T-helper 2 cell treated with Interferon-gamma antibody and Interleukin-4, amounts not matched to agents 100 ng/mL and 5 ng/mL, for 36 hours (primary cell): Measurements from ENCODE around the gene TMEM168. TPM values are rescaled to one million over a fixed set of nuclear protein-coding genes. Genes with fewer than 3 reads are reported as not detected.
"Not testable (repeated sequence)": the region's sequence is repeated elsewhere in the genome, so short reads cannot be mapped to it uniquely, and the experiment has no call there.

ENCODE experiments used
- intact Hi-C: fragments of 100-400 bp; cut with micrococcal nuclease; formaldehyde crosslinking; loops from one replicate; pipeline ENCODE4 v1.15.1; 2023
- total RNA-seq: library from RNA; stranded (reverse); gene quantifications from 2 replicates; pipeline ENCODE4 v1.2.3, GENCODE V29; 2022

Gene TMEM168
- total RNA-seq, 1 donor from 2014 or later, result 18.8 TPM

DNA sequence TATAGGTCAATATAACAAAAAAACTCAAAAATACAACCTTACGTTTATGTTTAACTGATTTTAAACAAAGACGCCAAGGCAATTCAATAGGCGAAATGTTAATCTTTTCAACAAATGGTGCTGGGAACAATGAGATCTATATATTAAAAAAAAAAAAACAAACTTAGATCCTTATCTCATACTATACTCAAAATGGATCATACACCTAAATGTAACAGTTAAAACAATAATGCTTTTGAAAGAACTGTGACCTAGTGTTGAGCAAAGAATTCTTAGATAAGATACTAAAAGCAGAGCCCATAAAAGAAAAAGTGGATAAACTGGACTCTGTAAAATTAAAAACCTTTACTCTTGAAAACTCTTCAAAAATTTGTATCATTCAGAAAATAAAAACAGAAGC, 8.6 kb downstream of the TMEM168 start:
- intact Hi-C loops, result no loop called here

DNA sequence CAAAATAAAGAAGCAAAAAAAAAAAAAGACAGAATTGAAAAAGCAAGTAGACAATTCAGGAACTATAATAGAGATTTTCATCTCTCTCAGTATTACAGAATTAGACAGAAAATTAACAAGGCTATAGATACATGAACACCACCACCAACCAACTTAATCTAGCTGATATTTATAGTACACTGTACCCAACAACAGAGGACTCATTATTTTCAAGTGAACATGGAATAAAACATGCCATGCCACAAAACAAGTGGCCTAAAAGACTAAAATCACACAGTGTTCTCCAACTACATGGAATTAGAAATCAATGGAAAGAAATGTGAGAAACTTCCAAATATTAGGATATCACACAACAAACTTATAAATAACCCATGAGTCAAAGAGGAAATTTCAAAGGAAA, 9.1 kb downstream of the TMEM168 start:
- intact Hi-C loops, result no loop called here

DNA sequence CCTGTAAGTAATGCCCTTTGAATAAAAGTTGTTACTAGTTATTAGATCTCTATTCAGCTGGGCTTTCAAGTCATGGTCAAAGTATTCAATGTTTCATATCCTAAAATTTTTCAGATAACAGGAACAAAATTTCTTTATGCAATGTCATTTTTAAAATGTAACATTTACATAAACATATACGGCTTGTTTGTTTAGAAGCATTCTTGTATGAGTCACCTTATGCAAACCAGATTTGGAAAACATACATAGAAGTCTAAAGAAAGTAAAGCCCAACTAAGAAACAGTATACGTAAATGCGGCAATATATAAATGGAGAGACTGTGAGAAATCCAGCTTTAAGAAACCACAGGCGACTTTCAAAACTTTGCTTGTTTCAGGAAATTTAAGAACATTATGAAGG, 10.5 kb downstream of the TMEM168 start:
- intact Hi-C loops, result no loop called here

DNA sequence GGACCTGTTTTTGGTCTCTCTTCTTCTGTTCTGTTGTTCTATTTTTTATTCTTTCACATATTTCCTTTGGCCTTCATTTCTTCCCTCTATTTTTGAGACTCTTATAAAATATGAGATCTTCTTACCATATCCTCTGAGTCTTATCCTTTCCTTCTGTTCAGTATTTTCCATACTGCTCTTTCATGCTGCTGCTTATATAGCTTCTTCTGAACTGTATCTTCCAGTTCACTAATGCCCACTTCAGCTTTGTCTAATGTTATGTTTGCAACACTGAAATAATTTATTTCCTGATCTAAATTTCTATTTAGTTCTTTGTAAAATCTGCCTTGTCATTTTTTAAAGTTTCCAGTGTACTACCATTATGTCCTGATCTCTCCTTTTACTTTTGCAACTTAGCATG, 12.8 kb downstream of the TMEM168 start:
- intact Hi-C loops, result no loop called here

DNA sequence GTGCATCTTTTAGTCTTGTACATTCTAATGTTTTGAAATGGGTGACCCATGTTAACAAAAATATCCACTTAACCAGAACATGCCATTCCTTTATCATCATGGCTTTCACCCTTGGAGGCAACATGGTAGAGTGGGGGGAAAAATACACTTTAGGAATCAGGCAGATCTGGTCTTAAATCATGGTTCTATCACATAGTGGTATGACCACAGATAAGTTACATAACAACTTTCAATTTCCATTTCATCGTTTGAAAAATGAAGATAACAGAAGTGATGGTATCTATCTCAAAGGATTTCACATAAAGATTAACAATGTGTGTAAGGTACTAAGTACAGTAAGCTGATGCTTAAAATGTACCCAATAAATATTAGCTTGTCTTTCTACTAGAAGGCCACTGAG, 19.0 kb downstream of the TMEM168 start:
- intact Hi-C loops, result no loop called here

DNA sequence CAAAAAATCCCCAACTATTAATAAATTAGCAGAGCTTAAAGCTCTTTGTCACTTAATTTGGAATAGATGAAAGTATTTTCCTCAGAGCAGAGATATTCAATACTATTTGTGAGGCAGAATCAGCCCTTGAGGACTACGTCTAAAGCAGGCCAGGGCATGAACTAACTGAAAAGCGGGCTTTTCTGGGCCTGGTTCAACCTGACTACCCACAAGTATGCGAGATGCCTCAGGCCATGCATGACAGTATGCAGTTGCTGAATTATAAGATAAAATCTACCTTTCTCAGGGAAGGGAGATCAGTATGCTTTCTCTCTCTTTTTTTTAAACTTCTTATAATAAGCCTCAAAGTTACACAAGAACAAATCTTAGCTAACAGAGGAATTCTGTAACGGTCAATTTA, 20.1 kb downstream of the TMEM168 start:
- intact Hi-C loops, result no loop called here

DNA sequence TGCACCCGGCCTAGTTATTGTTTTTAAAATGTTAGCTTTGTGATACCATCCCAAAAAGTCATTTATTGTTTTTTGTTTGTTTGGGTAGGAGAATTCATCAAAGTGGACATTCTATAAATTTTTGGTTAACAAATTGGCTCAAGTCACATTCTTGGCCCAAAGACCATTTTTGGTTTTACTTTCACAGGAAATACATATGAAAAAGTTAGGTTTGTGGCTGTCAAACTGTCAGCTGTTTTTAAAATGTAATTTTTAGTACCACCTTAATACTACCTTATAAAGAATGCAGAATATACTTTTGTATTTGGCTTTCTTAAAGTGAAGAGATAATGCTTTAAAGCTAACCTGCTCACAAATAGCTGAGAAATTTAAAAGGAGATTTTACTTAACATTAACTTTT, 25.1 kb downstream of the TMEM168 start:
- intact Hi-C loops, result no loop called here

DNA sequence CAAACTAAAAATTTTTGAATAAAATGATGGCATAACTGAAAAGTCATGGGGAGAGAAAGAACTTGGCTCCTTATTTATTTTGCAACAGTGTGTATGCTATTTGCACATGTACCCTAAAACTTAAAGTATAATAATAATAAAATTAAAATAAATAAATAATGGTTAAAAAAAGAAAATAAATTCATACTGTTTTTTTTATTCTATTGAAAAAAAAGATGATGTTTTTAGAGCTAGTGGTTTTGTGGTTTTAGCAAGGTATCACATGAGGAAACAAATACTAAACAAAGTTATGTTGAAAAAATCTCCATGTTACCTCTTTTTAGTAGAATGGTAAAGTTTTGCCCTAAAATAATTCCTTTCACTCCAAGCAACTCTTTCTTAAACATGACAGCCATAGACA, 26.2 kb downstream of the TMEM168 start:
- intact Hi-C loops, result no loop called here

DNA sequence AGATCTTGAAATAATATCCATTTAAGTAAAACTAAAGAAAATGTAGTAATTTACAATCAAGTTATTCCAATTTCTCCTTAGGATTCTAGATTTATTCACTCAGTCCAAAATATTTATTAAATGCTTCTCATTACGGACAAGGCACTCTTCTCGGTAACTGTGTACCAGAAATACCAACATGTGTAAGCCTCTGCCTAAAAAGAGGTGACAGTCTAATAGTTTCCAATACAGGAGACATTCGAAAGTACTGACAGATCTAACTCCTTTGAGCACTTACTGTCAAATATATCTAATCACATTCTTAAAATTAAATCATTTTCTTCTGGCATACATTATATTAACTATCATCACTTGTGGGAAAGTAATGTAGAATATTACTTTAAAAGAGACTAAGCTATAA, 26.9 kb downstream of the TMEM168 start:
- intact Hi-C loops, result no loop called here

DNA sequence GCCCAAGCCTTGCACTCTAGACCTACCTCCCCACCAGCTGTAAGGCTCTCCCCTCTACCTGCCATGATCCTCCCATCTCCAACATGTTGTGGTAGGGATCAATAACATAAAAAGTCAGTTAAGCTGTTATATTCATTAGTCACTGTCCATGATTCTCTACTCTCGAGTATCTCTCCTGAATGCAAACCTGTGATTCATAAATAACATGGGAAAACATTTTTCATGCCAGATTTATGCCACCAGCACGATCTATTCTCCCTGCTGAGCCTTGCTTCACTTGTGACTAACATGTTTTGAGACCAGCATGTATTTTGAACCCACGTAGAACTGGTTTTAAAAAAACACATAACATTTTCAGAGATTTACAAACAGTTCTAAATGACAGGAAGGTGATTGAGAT, 30.3 kb downstream of the TMEM168 start:
- intact Hi-C loops, result no loop called here

DNA sequence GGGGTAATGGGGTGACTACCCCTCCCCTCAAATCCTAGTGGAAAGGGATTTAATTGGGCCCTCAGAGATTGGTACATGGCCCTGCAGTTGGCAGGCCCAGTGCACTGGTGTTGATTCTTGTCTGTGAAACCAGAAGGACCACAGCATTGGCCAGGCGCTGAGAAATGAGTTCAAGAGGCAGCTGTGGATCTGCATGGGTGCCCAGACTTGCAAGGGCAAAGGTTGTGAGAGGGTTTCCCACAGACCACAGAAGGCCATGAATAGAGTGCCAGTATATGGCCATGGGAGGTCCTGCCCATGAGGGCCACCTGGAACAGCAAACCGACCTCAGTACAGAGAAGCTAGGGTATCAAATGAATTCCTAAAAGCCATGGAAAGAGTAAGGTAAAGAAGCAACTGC, 32.9 kb downstream of the TMEM168 start:
- intact Hi-C loops, result no loop called here

DNA sequence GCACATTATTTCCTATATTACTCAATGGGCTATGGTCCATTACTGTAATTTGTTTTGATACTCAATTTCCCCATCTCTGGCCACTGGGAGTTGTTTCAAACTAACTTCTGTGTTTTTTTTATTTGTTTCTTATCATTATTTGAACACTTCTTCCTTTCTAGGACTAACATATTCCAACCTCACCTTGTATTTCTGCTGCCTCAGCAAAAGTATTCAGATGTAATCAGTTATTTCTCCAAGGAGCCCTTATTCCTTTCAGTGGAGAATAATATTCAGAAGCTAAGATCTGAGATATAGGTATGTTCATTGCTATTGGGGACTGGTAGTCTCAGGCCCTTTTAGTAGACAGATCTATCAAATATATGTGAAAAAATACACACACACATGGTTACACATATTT, 36.9 kb downstream of the TMEM168 start:
- intact Hi-C loops, result loop anchor here (5.0 kb wide), 1 partner anchor 114 kb away; no protein-coding TSS in a partner anchor

DNA sequence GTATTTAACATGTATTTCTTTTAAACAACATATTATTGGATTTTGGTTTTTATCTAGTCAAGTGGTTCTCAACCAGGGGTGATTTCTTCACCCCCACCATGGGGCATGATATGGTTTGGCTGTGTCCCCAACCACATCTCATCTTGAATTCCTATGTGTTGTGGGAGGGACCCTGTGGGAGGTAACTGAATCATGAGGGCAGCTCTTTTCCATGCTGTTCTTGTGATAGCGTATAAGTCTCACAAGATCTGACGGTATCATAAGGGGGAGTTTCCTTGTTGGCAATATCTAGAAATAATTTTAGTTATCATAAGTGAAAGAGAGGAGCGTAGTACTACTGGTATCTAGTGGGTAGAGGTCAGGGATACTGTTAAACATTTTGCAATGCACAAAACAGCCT, 37.6 kb downstream of the TMEM168 start:
- intact Hi-C loops, result loop anchor here (5.0 kb wide), 1 partner anchor 115 kb away; no protein-coding TSS in a partner anchor

DNA sequence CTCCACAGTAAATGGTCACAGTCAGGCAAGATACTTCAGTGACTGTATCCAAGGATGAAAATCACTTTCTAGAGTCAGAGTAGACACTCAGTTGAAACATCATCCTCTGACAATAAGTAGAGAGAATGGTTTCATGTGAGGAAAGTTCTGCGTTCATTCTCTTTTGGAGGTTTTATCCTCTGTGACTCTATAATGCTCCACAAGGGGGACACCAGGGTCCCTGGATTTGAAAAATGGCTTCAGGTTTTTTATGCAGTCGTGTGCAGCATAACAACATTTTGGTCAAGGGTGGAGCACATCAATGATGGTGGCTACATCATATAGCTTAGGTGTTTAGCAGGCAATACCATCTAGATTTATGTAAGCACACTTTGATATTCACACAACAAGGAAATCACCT, 40.4 kb downstream of the TMEM168 start:
- intact Hi-C loops, result loop anchor here (5.0 kb wide), 1 partner anchor 118 kb away; no protein-coding TSS in a partner anchor

DNA sequence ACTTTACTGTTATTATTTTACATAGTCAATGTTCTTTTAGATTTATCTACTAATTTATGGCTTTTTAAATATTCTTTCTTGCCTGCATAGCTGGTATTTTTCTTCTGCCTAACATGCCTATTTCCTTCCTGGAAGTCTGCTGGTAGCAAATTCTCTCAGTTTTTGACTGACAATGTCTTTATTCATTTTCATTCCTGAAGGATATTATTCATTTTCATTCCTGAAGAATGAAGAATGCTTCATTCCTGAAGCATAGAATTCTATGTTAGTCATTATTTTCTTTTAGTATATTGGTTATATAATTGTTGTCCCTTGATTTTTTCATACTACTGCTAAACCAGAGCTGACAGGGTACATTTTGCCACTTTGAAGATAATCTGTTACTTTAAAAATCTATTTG, 41.8 kb downstream of the TMEM168 start:
- intact Hi-C loops, result no loop called here

DNA sequence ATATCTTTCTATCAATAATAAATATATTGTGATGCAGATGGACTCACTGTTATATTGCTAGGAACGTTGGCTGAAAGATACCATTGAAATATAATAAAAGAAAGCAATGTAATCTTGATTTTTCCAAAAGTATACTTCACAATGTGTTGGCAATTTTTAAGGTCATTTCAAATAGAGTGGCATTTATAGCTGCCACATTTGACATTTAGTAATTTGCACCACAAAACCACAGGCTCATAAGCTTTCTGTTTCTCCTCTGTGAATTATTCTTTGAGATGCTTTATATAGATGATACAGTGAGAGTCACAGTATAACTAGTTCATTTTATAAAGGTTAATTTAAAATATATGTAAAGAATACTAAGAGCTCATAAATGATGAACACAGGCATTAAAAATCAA, 44.6 kb downstream of the TMEM168 start:
- intact Hi-C loops, result no loop called here

DNA sequence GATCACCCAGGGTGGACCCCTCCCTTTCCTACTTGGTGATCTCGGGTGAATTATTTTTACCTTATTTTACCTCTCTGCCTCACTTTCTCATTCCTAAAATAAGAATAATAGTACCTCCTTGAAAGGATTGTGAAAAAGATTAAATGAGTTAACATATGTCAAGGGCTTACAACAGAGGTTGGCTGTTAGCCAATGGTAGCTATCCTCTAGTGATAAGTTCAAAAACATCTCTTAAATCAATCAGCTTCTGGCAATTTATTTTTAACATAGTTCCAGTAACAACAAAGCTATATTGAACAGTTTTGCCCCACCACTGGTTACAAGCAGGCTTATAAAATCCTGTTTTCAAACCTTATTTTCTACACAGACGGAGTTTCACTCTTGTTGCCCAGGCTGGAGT, 45.4 kb downstream of the TMEM168 start:
- intact Hi-C loops, result no loop called here

DNA sequence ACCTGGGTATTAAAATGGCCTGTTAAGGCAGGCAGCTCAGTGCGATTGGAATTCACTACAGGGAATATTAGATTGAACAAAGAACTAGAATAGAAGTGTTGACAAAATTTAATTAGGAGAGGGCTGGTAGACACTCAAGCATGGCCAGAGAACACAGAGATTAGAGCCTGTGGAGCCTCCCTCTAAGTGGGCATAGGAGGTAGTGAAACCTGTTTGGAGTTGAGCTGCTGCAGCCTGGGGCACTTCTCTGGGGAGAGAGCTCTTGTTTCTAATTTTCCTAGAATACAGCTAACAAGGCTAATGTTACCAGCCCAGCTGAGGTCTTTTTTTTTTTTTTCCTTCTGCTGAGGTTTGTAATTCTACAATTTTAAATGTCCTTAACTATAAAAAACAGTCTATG, 46.4 kb downstream of the TMEM168 start:
- intact Hi-C loops, result no loop called here

DNA sequence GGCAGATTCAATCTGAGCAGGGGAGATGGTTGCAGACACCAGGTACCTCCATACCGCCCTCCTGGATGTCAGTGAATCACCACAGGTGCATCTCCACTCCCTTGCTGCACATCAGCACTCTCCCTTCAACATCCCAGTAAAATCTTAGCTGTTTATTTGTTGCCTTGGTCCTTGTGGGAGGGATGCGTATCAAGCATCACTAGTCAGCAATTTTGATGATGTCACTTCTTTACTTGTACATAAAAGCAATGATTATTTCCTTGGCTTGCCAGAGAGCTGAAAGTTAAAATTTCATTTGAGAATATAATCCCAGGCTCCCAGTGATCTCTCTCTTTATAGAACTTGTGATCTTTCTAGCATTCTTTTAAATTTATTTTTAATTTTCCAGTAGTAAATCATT, 49.5 kb downstream of the TMEM168 start:
- intact Hi-C loops, result no loop called here

DNA sequence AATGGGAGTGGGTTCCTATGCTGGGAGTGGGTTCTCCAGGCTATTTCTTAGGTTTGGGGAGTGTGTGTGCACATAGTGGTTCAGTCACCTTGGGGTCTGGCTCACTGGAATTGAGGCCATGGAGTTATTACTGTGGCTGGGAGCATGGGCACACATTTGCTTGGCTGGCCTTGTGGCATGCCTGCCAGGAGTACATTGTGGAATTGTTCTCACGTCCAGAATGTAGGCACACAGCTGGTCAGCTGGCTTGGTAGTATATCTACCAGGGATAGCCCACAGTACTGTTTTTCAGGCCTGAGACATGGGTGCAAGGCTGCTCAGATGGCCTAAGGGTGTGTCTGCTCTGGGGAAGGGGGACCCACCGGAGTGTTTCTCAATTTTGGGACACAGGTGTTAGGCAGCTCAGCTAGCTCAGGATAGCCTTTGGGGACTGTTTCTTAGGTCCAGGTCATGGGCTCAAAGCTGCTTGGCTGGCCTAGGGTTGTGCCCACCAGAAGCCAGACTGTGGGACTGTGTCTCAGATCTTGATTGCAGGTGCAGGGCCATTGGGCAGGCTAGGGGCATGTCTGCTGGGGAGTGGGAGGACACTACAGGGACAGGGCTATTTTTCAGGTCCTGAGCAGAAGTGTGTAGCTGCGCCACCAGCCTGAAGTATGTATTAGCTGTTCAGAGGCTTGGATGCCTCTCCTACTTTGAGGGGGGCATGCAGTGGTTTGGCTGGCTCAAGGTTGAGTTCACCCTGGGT, 50.6 kb downstream of the TMEM168 start:
- intact Hi-C loops, result no loop called here

DNA sequence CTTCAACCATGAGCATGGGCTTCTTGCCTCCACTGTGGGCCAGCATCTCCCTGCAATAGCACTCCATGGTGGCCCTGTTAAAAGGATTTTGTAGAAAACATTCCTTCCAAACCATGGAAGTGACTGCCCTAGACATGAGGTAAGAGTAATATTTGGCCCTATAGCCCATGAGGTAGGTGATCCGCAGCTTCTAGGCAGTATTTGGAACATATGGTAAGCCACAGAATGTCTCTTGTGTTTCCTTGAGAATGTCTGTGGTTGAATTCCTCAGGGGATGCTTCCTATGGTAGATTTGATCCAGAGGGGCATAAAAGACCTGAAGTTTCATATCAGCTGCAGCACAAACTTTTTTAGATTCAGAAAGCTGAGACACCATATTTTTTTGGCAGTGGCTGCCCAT, 54.9 kb downstream of the TMEM168 start:
- intact Hi-C loops, result no loop called here

DNA sequence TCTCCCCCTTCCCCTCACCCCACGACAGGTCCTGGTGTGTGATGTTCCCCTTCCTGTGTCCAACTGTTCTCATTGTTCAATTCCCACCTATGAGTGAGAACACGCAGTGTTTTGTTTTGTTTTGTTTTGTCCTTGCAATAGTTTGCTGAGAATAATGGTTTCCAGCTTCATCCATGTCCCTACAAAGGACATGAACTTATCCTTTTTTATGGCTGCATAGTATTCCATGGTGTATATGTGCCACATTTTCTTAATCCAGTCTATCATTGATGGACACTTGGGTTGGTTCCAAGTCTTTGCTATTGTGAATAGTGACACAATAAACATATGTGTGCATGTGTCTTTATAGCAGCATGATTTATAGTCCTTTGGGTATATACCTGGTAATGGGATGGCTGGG, 58.9 kb downstream of the TMEM168 start:
- intact Hi-C loops, result not testable (repeated sequence)

DNA sequence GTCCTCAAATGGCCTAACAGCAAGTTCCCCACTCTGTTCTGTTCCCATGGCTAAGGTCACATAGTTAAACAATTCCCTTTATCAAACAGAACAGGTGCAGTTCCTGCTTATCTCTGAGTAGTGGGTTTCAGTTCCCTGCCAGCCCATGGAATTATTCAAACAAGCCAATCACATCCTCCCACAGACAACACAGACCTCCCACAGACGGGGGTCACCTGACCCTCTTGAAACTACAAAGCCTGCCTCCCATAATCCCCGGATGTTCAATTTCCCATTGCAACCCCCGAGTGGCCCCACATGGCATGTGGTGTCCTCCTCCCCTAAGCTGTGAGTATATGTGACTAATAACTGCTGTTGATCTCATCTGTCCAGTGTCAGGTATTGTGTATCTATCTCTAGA, 64.1 kb downstream of the TMEM168 start:
- intact Hi-C loops, result no loop called here

DNA sequence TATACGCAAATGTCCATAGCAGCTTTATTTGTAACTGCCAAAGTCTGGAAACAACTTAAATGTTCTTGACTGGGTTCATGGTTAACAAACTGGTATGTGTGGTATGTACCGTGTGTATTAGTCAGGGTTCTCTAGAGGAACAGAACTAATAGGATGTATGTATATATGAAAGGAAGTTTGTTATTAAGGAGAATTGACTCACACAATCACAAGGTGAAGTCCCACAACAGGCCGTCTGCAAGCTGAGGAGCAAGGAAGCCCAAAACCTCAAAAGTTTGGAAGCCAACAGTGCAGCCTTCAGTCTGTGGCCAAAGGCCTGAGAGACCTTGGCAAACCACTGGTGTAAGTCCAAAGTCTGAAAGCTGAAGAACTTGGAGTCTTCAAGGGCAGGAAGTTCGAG, 66.8 kb downstream of the TMEM168 start:
- intact Hi-C loops, result no loop called here
